NCI-H2029 (cell line): ENCODE data around the gene CALR3.
"Not testable (repeated sequence)": the region's sequence is repeated elsewhere in the genome, so short reads cannot be mapped to it uniquely, and the experiment has no call there.

Experiments
- DNase-seq: peaks from one replicate; lab custom pipeline; 2025; lab: John Stamatoyannopoulos, UW

The CALR3 gene

DNA sequence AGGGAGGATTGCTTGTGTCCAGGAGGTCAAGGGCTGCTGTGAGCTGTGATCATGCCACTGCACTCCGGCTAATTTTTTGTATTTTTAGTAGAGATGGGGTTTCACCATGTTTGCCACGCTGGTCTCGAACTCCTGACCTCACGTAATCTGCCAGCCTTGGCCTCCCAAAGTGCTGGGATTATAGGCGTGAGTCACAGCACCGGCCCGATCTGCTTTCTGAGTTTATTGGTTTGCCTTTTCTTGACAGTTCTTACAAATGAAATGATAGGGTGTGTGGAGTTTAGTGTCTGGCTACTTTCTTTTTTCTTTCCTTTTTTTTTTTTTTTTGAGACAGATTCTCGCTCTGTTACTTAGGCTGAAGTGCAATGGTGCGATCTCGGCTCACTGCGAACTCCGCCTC lies 1.1 kb upstream of the CALR3 start:
- DNase-seq: no peak

DNA sequence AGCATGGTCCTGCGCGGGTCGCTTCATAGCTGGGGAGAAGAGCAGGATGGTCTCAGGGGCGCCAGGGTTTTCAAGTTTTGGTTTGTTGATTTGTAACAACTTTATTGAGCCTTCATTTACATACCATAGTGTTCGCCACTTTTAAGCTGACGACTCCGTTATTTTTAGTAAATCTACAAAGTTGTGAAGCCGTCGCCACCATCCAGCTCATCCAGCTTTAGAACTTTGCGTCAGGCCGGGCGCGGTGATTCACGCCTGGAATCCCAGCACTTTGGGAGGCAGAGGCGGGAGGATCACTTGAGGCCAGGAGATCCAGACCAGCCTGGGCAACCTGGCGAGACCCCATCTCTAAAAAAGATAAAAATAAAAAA lies 631 bp upstream of the CALR3 start:
- no peak for DNase-seq

- DNase-seq: not testable (repeated sequence)
Observed at GRCh38 chr19:16486476-16486875, 9.5 kb downstream of the CALR3 start.

- no peak for DNase-seq
Observed at GRCh38 chr19:16482745-16483144, 13.2 kb downstream of the CALR3 start.

- no peak for DNase-seq
Observed at GRCh38 chr19:16477311-16477710, 18.7 kb downstream of the CALR3 start.

GRCh38 chr19:16476401-16476800 lies 19.6 kb downstream of the CALR3 start:
- no peak for DNase-seq

DNA sequence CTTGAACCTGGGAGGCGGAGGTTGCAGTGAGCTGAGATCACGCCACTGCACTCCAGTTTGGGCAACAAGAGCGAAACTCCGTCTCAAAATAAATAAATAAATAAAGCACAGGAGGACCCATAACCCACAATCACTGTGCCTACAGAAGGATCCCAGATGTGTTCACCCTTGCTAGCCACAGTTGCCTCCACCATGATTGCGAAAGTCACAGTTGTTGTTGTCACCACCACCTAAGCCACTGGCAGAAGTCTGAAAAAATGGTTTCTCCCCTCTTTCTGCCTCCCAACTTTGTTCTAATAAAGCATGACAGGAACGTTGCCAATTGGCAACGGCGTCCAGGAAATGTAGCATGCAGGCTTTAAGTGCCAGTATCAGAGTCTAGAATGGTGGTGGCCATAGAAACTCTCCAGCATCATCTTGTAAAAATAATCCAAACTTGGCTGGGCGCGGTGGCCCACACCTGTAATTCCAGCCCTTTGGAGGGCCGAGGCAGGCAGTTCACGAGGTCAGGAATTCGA lies 22.0 kb downstream of the CALR3 start:
- DNase-seq: peak; percentile 34

DNA sequence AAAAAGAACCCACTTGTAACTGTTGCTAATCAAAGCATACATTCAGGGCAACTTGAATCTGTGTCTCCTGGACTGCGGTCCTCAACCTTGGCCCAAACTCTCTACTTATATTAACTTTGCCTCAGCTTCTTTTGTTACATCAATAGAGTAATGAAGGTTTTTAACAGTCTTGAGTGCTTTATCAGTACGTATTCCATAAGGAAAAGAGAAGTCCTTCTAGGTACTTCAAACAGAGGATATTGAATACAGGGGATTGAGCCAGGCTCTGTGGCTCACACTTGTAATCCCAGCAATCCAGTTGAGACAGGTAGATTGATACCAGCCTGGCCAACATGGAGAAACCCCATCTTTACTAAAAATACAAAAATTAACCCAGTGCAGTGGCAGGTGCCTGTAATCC lies 23.0 kb downstream of the CALR3 start:
- no peak for DNase-seq

GRCh38 chr19:16472559-16472899 lies 23.4 kb downstream of the CALR3 start:
- DNase-seq: not testable (repeated sequence)

DNA sequence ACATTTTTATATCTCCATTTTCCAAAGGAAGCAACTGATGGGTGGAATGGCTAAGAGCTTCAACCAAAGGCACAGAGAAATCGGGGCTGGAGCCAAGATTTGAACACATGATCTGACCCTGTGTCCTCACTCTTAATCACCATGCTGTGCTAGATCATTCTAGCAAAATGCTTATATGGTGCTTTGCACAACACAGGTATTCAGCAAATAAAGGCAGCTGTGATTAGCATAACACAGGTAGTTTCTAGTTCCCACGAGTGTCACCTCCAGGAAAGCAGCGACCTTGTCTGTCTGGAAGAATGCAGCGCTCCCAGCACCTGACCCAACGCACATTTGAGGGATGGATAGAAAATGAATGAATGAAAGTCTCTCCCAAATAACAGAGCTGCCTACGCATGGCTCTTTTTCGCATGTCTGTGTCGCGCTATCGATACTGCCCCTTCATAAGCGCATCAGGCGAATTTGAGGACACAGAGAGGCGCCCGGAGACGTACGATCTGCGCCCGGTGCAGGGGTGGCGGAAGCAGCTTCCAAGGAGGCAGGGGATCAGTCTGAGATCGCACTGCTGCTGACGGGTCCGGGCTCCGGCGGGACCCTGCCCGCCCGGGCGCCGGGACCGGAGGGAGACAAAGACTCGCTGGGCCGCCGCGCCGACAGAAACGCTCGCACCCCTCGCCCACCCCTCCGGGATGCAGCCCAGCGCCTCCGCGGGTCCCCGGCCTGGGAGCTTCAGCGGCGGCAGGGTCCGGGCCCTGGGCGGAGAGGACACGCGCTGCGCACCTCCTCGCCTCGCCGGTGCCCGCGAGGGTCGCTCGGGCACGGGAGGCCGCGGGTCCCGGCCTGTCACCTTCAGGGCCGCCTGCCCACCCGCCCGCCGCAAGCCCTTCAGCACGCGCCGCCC lies 24.8 kb downstream of the CALR3 start:
- DNase-seq: no peak

DNA sequence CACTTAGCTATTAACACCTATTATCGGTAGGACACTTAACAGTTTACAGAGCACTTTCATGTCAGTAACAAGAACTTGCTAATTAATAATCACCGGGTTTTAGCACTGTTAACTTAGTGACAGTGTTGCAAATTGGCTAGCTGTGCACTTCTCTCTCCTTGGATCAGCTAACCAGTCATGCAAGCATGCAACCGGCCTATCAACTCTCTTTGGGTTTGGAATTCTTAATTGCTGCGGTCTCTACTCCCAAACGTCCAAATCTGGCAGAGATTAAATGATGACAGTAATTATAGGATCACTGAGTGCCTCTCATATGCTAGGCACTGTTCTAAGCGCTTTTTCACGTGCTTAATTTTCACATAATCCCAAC lies 25.4 kb downstream of the CALR3 start:
- no peak for DNase-seq

DNA sequence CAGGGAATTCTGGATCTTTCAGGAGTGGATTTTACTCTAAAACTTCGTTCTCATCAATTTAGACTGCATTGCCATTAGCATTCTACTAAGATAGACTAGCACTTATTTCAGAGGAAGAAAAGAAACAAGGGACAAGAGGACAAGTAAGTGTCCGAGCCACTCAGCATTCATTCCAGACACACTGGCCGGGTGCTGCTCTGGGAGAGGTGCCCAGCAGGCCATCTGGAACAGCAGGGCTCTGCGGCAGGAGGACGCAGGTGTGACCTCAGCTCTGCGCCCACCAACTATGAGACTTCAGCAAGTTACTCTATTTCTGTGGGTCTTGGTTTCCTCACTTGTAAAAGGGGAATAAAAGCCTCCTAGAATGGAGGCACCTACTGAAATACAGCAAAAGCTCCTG lies 28.4 kb downstream of the CALR3 start:
- no peak for DNase-seq

DNA sequence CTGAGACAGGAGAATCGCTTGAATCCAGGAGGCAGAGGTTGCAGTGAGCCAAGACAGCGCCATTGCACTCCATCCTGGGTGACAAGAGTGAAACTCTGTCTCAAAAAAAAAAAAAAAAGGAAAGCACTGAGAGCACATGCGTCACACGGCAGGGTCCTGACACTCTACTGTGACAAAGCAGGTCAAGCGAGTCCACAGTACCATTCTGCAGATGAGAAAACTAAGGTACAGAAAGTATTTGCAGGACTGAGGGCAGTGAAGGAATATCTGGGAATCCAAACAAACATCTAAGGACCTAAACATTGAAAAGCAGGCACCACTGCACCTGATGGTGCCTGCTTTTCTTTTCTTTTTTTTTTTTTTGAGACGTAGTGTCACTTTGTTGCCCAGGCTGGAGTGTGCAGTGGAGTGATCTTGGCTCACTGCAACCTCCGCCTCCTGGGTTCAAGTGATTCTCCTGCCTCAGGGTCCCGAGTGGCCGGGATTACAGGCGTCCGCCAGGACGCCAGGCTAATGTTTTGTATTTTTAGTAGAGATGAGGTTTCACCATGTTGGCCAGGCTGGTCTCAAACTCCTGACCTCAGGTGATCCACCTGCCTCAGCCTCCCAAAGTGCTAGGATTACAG lies 29.1 kb downstream of the CALR3 start:
- not testable (repeated sequence) for DNase-seq

DNA sequence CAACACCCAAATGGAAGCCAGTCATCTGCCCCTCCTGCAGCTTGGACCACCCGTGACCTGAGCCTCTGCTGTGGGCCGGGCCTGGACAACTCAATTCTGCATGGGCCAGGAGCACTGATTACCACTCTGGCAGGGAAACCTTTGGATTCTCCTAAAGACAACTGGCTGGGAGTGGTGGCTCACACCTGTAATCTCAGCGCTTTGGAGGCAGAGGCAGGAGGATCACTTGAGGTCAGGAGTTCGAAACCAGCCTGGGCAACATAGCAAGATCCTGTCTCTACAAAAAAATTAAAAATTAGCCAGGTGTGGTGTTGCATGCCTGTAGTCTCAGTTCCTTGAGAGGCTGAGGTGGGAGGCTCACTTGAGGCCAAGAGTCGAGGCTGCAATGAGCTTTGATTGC lies 30.7 kb downstream of the CALR3 start:
- no peak for DNase-seq

GRCh38 chr19:16463991-16464575 lies 31.9 kb downstream of the CALR3 start:
- DNase-seq: no peak

DNA sequence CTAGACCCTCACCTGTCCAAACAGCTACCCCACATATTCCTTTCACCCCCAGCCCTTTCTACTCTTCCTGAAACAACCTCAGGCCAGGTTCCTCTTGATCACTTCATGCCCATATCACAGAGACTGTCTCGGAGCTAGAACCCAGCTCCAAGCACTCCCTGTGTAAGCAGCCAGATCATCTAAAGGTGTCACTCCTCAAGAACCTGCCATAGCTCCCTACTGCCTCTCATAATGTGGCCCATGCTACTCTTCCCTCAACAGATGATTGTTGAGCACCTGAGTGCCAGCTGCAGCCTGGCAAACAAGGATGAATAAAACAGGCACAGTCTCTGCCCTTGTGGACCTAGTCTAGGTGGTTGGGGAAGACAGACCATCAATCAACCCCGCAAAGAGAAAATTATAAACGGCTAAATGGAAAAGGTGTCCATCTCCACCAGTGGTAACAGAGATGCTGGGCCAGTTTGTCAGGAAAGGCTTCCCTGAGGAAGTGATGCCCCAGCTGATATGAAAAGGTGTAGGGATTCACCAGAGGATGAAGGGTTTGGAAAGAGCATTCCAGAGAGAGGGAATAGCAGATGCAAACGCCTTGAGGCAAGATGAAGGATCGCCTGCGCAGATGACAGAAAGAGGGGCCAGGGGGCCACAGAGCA lies 32.5 kb downstream of the CALR3 start:
- no peak for DNase-seq

DNA sequence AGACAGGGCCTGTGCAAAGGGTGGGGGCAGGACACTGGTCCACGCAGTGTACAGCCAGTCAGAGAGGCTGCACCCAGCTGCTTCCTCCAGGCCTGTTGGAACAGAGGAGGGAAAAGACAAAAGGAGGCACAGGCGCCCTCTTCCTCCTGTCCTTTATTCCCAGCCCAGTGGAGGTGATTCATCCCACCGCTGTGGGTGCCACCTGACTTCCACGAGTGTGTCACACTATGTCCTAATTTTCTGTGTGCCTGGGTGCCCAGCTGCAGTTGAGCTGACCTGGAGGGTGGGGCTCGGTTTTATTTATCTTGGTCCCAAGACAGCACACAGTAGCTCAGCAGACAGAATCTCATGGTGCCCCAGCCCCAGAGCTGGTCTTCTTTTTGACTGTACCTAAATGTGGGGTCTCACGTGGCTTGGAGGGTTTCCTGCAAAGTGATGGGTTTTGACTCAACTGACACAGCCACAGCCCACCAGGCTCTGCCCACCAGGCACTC lies 33.2 kb downstream of the CALR3 start:
- no peak for DNase-seq

DNA sequence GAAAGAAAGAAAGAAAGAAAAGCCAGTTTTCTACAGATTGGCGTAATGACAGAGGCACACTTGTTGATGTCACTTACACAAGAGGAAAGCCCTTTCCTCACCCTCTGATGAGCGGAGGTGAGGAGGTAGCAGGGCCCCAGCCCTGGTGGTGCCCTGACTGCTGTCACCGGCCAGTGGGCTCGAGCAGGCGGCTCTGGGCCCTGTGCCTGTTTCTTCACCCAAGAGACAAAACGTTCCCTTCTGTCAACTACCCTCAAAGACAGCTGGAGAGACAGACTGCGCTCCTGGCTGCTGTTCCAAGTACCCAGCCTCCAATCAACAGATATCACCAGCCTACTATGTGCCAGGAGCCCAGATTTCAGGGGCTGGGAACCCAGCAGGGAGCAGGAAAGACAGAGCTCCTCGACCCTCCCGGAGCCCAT lies 34.3 kb downstream of the CALR3 start:
- no peak for DNase-seq

DNA sequence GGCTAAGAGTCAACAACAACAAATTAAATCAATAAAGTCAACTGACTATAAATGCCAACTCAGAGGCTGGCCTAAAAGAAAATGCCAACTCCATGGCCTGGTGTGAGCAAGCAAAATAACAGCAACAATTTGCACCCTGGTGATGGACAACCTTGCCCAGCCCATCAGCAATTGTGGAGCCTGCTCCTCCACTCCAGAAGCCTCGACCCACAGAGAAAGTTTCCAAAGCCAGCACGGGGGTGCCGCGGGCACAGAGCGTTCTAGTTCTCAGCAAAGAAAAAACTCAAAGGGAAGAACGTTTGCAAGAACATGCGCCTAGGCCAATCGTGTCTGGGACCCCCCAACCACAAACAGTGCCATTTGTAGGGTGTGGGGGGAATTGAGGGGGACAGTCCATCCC lies 35.5 kb downstream of the CALR3 start:
- no peak for DNase-seq

- DNase-seq: no peak
Observed at GRCh38 chr19:16459680-16460079, 36.3 kb downstream of the CALR3 start.

DNA sequence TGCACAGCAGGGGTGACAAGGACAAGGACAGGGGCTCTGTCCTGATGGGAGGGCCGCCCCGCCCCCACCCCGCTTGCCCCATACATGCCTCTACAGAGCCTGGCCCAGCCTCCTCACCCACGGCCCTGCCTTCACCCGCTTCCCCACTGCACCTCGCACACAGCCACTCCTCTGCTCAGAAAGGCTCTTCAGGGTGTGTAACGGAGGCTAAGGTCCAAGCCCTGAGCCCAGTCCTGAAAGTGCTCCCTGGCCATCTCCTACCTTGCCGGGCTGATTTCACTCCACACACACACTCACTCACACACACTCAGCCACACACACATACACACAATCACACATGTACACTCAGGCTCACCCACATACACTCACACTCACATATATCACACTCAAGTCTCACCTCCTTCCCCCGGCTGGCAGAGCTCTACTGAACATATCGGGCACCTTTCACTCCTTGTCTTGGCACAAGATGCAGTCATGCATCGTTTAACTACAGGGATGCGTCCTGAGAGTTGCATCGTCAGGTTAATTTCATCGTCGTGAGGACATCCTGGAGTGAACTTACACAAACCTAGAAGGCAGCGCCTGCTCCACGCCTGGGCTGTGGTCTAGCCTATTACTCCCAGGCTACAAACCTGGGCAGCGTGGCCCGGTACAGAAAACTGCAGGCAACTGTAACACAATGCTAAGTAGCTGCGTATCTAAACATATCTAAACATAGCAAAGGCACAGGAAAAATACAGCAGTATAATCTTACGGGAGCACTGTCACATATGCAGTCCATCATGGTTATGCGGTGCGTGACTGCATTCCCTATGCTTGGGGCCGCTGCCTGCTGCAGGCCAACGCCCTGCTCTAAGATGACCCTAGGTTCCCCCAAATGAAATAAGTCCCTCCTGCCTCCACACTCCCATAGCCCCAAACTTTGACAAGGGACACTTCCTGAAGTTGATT lies 37.3 kb downstream of the CALR3 start:
- no peak for DNase-seq
